ENCODE data around the gene TPCN2.

The TPCN2 gene

GRCh38 chr11:69052343-69053168 is 3.8 kb downstream of the TPCN2 start:
- no peak for DNase-seq (ENCODE audit: low spot score)
- TF ChIP-seq CTCF (IDR thresholded peaks at IDR 0.05; ENCODE audit: extremely low read depth, insufficient read depth, missing control alignments): no peak
- in situ Hi-C loops (cut with MboI; ENCODE audit: low pct_unique_long_range_greater_than_20kb, low sequenced_read_pairs, unreplicated experiment): no loop called here

- in situ Hi-C loops (cut with MboI; ENCODE audit: low pct_unique_long_range_greater_than_20kb, low sequenced_read_pairs, unreplicated experiment): no loop called here
- no peak for DNase-seq (ENCODE audit: low spot score)
- TF ChIP-seq CTCF (IDR thresholded peaks at IDR 0.05; ENCODE audit: extremely low read depth, insufficient read depth, missing control alignments): no peak
These were observed 4.4 kb downstream of the TPCN2 start for GRCh38 chr11:69053169-69053477.

GRCh38 chr11:69053546-69054396 is 5.0 kb downstream of the TPCN2 start:
- TF ChIP-seq CTCF (IDR thresholded peaks at IDR 0.05; ENCODE audit: extremely low read depth, insufficient read depth, missing control alignments): no peak
- in situ Hi-C loops (cut with MboI; ENCODE audit: low pct_unique_long_range_greater_than_20kb, low sequenced_read_pairs, unreplicated experiment): no loop called here
- DNase-seq (ENCODE audit: low spot score): no peak

GRCh38 chr11:69054397-69055211 is 5.9 kb downstream of the TPCN2 start:
- in situ Hi-C loops (cut with MboI; ENCODE audit: low pct_unique_long_range_greater_than_20kb, low sequenced_read_pairs, unreplicated experiment): no loop called here
- DNase-seq (ENCODE audit: low spot score): no peak
- no peak for TF ChIP-seq CTCF (IDR thresholded peaks at IDR 0.05; ENCODE audit: extremely low read depth, insufficient read depth, missing control alignments)

GRCh38 chr11:69055212-69055586 is 6.5 kb downstream of the TPCN2 start:
- in situ Hi-C loops (cut with MboI; ENCODE audit: low pct_unique_long_range_greater_than_20kb, low sequenced_read_pairs, unreplicated experiment): no loop called here
- DNase-seq (ENCODE audit: low spot score): no peak
- no peak for TF ChIP-seq CTCF (IDR thresholded peaks at IDR 0.05; ENCODE audit: extremely low read depth, insufficient read depth, missing control alignments)

All from GM13977 (cell line).